ENCODE measurements around the gene MMP25. TPM values are rescaled to one million over a fixed set of nuclear protein-coding genes. Genes with fewer than 3 reads are reported as not detected.

MMP25 gene
- total RNA-seq, 1 experiment from 2014 or later: 49.0 TPM

GRCh38 chr16:3020604-3021448 lies 25.5 kb upstream of the MMP25 start:
- POLR2A ChIA-PET: interaction anchor here (0.6 to 17.1 kb wide), 15 partner anchors 9 to 149 kb away, joined by 3 to 502 read pairs (median 5); partner anchors contain the start of genes CLDN9 and ZSCAN10
- Mint-ChIP-seq H3K27me3 (ENCODE audit: low read depth) (peaks cover 2% of the 10 kb centered on the region; the same call in 1 of the 2 replicates), H3K36me3 (peaks cover 14% of the 10 kb centered on the region), H3K27ac (peak overlapping the region; percentile 99), H3K4me1 (peaks cover 49% of the 10 kb centered on the region), H3K4me3 (peak overlapping the region; percentile 86), H3K9me3 (no peaks in the 10 kb centered on the region)
- peak; percentile 4 for ATAC-seq
- DNase-seq (ENCODE audit: low spot score): peak; percentile 85
- CTCF ChIA-PET: interaction anchor here (0.6 to 8.6 kb wide), 26 partner anchors 11 to 1339 kb away, joined by 3 to 360 read pairs (median 4); partner anchors contain the start of genes CLDN9, FLYWCH1, KREMEN2 and ZSCAN10
- TF ChIP-seq ZNF138 (CRISPR knock-in tag; conservative IDR thresholded peaks at IDR 0.05) (no peak), HMGA2 (CRISPR knock-in tag; IDR thresholded peaks at IDR 0.05) (0 out of 2 replicates have a peak, but pooled peaks have one; percentile 16), ZNF219 (CRISPR knock-in tag; IDR thresholded peaks at IDR 0.05; ENCODE audit: borderline replicate concordance) (no peak), FOXP1 (CRISPR knock-in tag; IDR thresholded peaks at IDR 0.05; ENCODE audit: borderline replicate concordance) (no peak; the same call in 1 of the 2 replicates), NR1H2 (CRISPR knock-in tag; IDR thresholded peaks at IDR 0.05) (no peak), AFF4 (CRISPR knock-in tag; IDR thresholded peaks at IDR 0.05; ENCODE audit: borderline replicate concordance) (no peak), NFYB (CRISPR knock-in tag; conservative IDR thresholded peaks at IDR 0.05; ENCODE audit: low read depth) (no peak), HMGXB4 (CRISPR knock-in tag; IDR thresholded peaks at IDR 0.05) (peak; percentile 56; the same call in 1 of the 2 replicates), ZNF671 (CRISPR knock-in tag; IDR thresholded peaks at IDR 0.05) (peak; percentile 80; the same call in 1 of the 2 replicates), ZBTB21 (CRISPR knock-in tag; IDR thresholded peaks at IDR 0.05; ENCODE audit: borderline replicate concordance) (no peak), CBFB (CRISPR knock-in tag; IDR thresholded peaks at IDR 0.05; ENCODE audit: low read depth) (no peak), TEAD1 (CRISPR knock-in tag; IDR thresholded peaks at IDR 0.05) (peak; percentile 33; the same call in 1 of the 2 replicates), TP53 (CRISPR knock-in tag; IDR thresholded peaks at IDR 0.05) (peak; percentile 45; the same call in 1 of the 2 replicates), FOXJ3 (CRISPR knock-in tag; IDR thresholded peaks at IDR 0.05; ENCODE audit: borderline replicate concordance) (no peak), SMAD3 (CRISPR knock-in tag; IDR thresholded peaks at IDR 0.05; ENCODE audit: borderline replicate concordance) (0 out of 2 replicates have a peak, but pooled peaks have one; percentile 32), MYBL2 (CRISPR knock-in tag; IDR thresholded peaks at IDR 0.05) (peak; percentile 14; the same call in 1 of the 2 replicates), NR2C2 (CRISPR knock-in tag; IDR thresholded peaks at IDR 0.05) (no peak), NR3C1 (CRISPR knock-in tag; conservative IDR thresholded peaks at IDR 0.05; ENCODE audit: low read depth) (no peak), ZBTB43 (CRISPR knock-in tag; IDR thresholded peaks at IDR 0.05) (0 out of 2 replicates have a peak, but pooled peaks have one; percentile 58), ETV6 (CRISPR knock-in tag; IDR thresholded peaks at IDR 0.05) (no peak)
- TF ChIP-seq, protein P1, sequence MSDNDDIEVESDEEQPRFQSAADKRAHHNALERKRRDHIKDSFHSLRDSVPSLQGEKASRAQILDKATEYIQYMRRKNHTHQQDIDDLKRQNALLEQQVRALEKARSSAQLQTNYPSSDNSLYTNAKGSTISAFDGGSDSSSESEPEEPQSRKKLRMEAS (CRISPR knock-in tag; IDR thresholded peaks at IDR 0.05): peak; percentile 38; the same call in 1 of the 2 replicates
- TF ChIP-seq, protein P2, sequence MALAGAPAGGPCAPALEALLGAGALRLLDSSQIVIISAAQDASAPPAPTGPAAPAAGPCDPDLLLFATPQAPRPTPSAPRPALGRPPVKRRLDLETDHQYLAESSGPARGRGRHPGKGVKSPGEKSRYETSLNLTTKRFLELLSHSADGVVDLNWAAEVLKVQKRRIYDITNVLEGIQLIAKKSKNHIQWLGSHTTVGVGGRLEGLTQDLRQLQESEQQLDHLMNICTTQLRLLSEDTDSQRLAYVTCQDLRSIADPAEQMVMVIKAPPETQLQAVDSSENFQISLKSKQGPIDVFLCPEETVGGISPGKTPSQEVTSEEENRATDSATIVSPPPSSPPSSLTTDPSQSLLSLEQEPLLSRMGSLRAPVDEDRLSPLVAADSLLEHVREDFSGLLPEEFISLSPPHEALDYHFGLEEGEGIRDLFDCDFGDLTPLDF (CRISPR knock-in tag; IDR thresholded peaks at IDR 0.05): no peak
- TF ChIP-seq, protein P3, sequence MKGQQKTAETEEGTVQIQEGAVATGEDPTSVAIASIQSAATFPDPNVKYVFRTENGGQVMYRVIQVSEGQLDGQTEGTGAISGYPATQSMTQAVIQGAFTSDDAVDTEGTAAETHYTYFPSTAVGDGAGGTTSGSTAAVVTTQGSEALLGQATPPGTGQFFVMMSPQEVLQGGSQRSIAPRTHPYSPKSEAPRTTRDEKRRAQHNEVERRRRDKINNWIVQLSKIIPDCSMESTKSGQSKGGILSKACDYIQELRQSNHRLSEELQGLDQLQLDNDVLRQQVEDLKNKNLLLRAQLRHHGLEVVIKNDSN (CRISPR knock-in tag; IDR thresholded peaks at IDR 0.05): 0 out of 2 replicates have a peak, but pooled peaks have one; percentile 5
- TF ChIP-seq, protein P4, sequence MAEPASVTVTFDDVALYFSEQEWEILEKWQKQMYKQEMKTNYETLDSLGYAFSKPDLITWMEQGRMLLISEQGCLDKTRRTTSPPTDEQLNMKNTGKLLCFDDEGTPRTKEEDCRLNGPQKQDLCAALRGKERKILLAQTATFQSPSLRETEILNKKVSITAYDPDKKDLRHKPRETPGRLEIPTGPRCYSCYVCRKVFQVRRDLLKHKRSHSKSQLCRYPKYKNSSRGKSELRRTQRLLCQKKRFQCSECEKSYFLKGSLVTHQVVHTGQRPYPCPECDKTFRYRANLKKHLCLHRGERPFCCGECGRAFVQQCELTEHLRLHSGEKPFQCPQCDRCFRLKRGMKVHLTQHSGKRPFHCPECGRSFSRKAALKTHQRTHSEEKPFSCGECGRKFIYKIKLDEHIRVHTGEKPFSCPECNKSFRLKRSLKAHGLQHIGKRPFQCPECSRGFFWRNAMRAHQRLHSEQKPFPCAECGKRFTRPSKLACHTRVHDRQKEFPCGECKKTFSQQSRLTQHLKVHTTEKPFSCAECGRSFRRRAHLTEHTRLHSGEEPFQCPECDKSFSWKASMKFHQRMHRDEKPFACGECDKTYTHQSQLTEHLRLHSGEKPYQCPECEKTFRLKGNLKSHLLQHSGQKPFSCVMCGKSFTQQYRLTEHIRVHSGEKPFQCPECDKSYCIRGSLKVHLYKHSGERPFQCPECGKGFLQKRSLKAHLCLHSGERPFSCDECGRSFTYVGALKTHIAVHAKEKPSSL (CRISPR knock-in tag; conservative IDR thresholded peaks at IDR 0.05): no peak

Data from WTC11 (cell line).